BJ (cell line): Measurements from ENCODE around the gene UBP1. TPM values are rescaled to one million over a fixed set of nuclear protein-coding genes. Genes with fewer than 3 reads are reported as not detected.
A peak's percentile ranks its signal among the peaks of the same experiment; 100 is the strongest.

Source experiments
- CTCF ChIA-PET: fragments of 350-600 bp; formaldehyde crosslinking; extraction: SDS; loops from one replicate; lab custom pipeline; 2021; ENCODE audit warnings: antibody characterized with exemption, inconsistent platforms; lab: Yijun Ruan, JAX
- POLR2A ChIA-PET: fragments of 300-600 bp; sonication (Branson Sonifier 250); formaldehyde crosslinking; extraction: SDS; loops from one replicate; lab custom pipeline; 2021; ENCODE audit warnings: antibody characterized with exemption; lab: Charles Lee
- DNase-seq: peaks from one replicate; pipeline ENCODE4 v3.0.0-alpha.2; 2011; ENCODE audit warnings: low read depth
- H3K27me3 ChIP-seq: 2 replicates; pipeline ENCODE4 v1.6.0; 2011; ENCODE audit warnings: low read length; ENCODE audit not compliant: control insufficient read depth, insufficient read depth
- H3K36me3 ChIP-seq: 2 replicates; pipeline ENCODE4 v1.5.1; 2011; ENCODE audit warnings: low read length; ENCODE audit not compliant: control insufficient read depth, insufficient read depth
- H3K4me3 ChIP-seq: 2 replicates; pipeline ENCODE4 v1.5.1; 2011; ENCODE audit warnings: low read depth, mild to moderate bottlenecking, control low read depth, low read length
- polyA minus RNA-seq: library from RNA; depleted of rRNA, polyadenylated mRNA; stranded (reverse); fragments of >200 nt; gene quantifications from 2 replicates; pipeline ENCODE4 v1.2.3, GENCODE V29; 2011; rRNA and poly(A)+ RNA removed
- polyA plus RNA-seq: library from polyadenylated mRNA; depleted of rRNA; stranded (reverse); fragments of >200 nt; gene quantifications from 2 replicates; pipeline ENCODE4 v1.2.3, GENCODE V29; 2011; rRNA removed
- TF ChIP-seq, protein P1 (sequence below): IDR thresholded peaks from 2 replicates; pipeline ENCODE4 v1.5.1; 2011; ENCODE audit warnings: low read depth, mild to moderate bottlenecking, control low read depth, inconsistent platforms, low read length, moderate library complexity; ENCODE audit not compliant: insufficient read depth

The UBP1 gene, protein sequence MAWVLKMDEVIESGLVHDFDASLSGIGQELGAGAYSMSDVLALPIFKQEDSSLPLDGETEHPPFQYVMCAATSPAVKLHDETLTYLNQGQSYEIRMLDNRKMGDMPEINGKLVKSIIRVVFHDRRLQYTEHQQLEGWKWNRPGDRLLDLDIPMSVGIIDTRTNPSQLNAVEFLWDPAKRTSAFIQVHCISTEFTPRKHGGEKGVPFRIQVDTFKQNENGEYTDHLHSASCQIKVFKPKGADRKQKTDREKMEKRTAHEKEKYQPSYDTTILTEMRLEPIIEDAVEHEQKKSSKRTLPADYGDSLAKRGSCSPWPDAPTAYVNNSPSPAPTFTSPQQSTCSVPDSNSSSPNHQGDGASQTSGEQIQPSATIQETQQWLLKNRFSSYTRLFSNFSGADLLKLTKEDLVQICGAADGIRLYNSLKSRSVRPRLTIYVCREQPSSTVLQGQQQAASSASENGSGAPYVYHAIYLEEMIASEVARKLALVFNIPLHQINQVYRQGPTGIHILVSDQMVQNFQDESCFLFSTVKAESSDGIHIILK
- polyA plus RNA-seq = 58.3 and 62.7 TPM in 2 replicates
- polyA minus RNA-seq = 34.2 and 35.8 TPM in 2 replicates

DNA sequence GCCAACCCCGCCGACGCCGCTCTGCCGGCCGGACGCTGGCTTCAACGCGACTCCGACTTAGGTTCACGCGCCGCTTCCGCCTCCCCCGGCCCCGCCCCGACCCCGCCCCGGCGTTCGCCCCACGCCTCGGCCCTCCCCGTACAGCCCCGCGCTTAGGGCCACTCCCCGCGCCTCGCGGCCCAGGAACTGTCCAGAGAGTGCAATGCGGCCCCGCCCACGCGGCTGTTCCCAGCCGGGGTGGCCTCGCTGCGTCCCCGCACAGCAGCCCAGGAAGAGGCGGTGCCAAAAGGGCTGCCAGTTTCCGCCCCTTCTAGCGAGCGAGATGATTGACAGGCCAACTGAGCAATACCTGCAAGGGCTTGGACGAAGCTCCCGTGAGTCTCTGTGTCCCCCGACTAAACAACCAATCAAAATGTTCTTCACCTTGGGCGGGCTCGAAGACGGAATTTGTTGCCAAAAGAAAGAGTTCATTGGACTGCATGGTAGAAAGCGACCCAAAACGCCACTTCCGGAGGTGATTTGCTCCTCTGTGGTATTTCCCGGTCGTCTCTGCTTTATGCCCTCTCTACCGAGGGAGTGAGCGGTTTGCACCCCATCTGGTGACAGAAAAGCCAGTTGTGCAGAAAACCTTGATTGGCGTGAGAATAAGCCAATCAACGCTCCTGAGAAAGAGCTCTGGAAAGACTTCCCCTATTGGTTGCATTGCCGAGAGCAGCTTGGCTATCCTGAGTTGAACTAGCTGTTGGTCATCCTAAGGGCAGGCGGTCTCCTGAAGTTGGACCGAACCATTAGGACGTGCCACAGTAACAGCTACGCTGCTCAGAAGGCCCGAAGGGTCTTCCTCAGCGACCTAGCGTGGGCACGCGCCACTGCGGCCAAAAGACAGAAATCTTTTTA lies at the start of gene UBP1:
TSS of gene UBP1 (minus strand) at position 78 of the 897 bp plus-strand sequence. CDS start 557 bp downstream, outside the sequence.
- peak within 1 kb of the TSS; percentile 95 for H3K4me3 ChIP-seq
- POLR2A ChIA-PET = interaction anchor here (0.6 to 0.7 kb wide), 3 partner anchors 8 to 50 kb away, joined by 3 read pairs; no protein-coding TSS in a partner anchor
- CTCF ChIA-PET = interaction anchor here (0.9 to 1.1 kb wide), 2 partner anchors 68 to 435 kb away, joined by 3 read pairs; no protein-coding TSS in a partner anchor

DNA sequence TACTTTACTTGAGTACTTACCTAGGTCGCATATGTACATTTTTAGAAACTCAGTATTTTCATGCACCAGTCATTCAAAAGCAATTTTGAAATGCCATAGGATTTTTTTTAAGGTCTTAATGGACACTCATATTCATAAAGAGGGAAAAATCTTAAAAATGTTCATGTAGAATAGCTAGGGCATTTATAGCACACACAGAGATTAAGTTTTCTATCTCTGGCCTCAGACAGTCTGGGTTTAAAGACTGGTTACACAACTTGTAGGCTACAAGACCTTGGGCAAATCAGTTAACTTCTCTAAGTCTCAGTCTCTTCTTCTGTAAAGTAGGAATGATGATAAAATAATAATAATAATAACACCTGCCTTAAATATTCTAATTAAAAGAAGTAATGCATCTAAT lies 48.5 kb upstream of the UBP1 start:
- ChIA-PET POLR2A (no interaction called here), CTCF (no interaction called here)
- Histone ChIP-seq H3K4me3 (no peak overlapping the region), H3K36me3 (no peaks in the 10 kb centered on the region), H3K27me3 (no peaks in the 10 kb centered on the region)
- TF ChIP-seq, protein P1, sequence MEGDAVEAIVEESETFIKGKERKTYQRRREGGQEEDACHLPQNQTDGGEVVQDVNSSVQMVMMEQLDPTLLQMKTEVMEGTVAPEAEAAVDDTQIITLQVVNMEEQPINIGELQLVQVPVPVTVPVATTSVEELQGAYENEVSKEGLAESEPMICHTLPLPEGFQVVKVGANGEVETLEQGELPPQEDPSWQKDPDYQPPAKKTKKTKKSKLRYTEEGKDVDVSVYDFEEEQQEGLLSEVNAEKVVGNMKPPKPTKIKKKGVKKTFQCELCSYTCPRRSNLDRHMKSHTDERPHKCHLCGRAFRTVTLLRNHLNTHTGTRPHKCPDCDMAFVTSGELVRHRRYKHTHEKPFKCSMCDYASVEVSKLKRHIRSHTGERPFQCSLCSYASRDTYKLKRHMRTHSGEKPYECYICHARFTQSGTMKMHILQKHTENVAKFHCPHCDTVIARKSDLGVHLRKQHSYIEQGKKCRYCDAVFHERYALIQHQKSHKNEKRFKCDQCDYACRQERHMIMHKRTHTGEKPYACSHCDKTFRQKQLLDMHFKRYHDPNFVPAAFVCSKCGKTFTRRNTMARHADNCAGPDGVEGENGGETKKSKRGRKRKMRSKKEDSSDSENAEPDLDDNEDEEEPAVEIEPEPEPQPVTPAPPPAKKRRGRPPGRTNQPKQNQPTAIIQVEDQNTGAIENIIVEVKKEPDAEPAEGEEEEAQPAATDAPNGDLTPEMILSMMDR = no peak
- DNase-seq = no peak

More for the DNA sequence above, at the start of gene UBP1:
- H3K36me3 ChIP-seq = no peaks in the 10 kb centered on the region
- peak; percentile 100 for DNase-seq
- H3K27me3 ChIP-seq = no peaks in the 10 kb centered on the region
- TF ChIP-seq, protein P1 = no peak

DNA sequence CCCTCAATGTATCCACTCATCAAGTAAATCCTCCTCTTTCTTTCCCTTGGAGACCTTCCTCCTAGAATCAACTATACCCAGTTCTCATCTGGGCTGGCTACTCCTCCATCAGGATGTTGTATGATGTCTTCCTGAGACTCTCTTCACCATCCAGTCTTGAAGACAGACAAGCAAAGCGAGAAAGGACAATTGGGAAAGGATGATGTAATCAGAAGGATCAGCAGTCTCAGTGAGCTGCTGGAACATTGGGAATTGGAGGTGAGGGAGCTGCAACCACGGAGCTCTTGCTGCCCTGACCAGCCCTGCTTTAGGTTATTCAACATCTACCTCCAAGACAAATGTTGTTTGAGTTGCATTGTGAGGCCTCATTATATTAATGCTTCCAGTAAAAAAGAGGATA lies 48.0 kb upstream of the UBP1 start:
- CTCF ChIA-PET = no interaction called here
- H3K4me3 ChIP-seq = no peak overlapping the region
- no peaks in the 10 kb centered on the region for H3K27me3 ChIP-seq
- no peak for DNase-seq
- H3K36me3 ChIP-seq = no peaks in the 10 kb centered on the region
- POLR2A ChIA-PET = no interaction called here
- TF ChIP-seq, protein P1 = no peak

DNA sequence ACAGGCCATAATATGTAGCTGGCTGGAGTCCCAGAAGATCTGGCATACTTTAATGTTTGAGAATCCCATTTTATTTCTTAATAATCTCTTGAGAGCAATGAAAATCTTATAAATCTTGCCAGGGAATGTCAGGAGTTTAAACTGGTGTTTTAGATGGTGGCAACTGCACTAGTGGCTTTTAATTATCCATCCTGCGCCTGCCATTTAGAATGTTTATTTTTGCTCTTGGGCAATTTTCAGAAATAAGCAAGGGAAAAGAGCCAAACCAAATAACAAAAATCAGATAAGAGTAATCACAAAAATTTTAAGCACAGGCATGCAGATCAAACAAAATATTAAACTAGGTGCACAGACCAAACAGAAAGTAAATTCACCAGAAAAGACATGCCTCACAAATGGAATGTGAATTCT lies 41.9 kb upstream of the UBP1 start:
- TF ChIP-seq, protein P1 = no peak
- no peaks in the 10 kb centered on the region for H3K36me3 ChIP-seq
- POLR2A ChIA-PET = no interaction called here
- no peak for DNase-seq
- CTCF ChIA-PET = no interaction called here
- H3K4me3 ChIP-seq = no peak overlapping the region
- H3K27me3 ChIP-seq = no peaks in the 10 kb centered on the region

DNA sequence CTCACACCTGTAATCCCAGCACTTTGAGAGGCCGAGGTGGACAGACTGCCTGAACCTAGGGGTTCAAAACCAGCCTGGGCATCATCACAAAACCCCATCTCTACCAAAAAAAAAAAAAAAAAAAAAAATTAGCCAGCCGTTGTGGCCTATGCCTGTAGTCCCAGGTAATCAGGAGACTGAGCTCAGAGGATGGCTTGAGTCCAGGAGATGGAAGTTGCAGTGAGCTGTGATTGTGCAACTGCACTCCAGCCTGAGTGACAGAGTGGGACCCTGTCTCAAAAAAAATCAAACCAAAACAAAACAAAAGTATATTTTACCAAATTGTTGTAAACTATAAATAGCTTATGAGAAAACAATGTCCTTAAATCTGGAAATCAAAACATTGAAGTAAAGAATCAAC lies 34.7 kb upstream of the UBP1 start:
- no peak for DNase-seq
- H3K27me3 ChIP-seq = no peaks in the 10 kb centered on the region
- H3K36me3 ChIP-seq = no peaks in the 10 kb centered on the region
- TF ChIP-seq, protein P1 = no peak
- CTCF ChIA-PET = interaction anchor here (0.7 kb wide), 1 partner anchor 41 kb away, joined by 3 read pairs; no protein-coding TSS in a partner anchor
- no peak overlapping the region for H3K4me3 ChIP-seq
- POLR2A ChIA-PET = no interaction called here
